ENCODE results near the gene GPR75. TPM values are rescaled to one million over a fixed set of nuclear protein-coding genes. Genes with fewer than 3 reads are reported as not detected.

The GPR75 gene
- total and polyA plus RNA-seq, 4 donors, result 0.71 to 2.8 (median 1.1) TPM

GRCh38 chr2:53886406-53887280, 26.9 kb upstream of the GPR75 start:
- Histone ChIP-seq H3K9me3 (ENCODE audit: control insufficient read depth in 4 of 4, insufficient read depth in 3 of 4, low read length in 3 of 4) (no peaks in the 10 kb centered on the region), H3K36me3 (ENCODE audit: control insufficient read depth in 4 of 4, insufficient read depth in 4 of 4, low read length in 4 of 4) (peaks cover 11 to 58% (median 21%) of the 10 kb centered on the region in 4 donors), H3K4me1 (ENCODE audit: control insufficient read depth in 5 of 5, insufficient read depth in 5 of 5, low read length in 5 of 5) (no peaks in the 10 kb centered on the region), H3K27ac (ENCODE audit: low read depth in 1 of 2, low read length in 1 of 2) (no peak overlapping the region), H3K27me3 (ENCODE audit: control insufficient read depth in 3 of 3, insufficient read depth in 3 of 3, low read length in 2 of 3) (no peaks in the 10 kb centered on the region), H3K4me3 (no peak overlapping the region), H3K9ac (ENCODE audit: insufficient read depth in 1 of 2, low read length in 2 of 2) (no peak overlapping the region)
- DNase-seq (peak in 2 of 3 donors; percentile 4 to 37), ATAC-seq (ENCODE audit: insufficient read depth, low FRiP score) (no peak)
- TF ChIP-seq, protein P1, sequence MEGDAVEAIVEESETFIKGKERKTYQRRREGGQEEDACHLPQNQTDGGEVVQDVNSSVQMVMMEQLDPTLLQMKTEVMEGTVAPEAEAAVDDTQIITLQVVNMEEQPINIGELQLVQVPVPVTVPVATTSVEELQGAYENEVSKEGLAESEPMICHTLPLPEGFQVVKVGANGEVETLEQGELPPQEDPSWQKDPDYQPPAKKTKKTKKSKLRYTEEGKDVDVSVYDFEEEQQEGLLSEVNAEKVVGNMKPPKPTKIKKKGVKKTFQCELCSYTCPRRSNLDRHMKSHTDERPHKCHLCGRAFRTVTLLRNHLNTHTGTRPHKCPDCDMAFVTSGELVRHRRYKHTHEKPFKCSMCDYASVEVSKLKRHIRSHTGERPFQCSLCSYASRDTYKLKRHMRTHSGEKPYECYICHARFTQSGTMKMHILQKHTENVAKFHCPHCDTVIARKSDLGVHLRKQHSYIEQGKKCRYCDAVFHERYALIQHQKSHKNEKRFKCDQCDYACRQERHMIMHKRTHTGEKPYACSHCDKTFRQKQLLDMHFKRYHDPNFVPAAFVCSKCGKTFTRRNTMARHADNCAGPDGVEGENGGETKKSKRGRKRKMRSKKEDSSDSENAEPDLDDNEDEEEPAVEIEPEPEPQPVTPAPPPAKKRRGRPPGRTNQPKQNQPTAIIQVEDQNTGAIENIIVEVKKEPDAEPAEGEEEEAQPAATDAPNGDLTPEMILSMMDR (IDR thresholded peaks at IDR 0.05; ENCODE audit: control extremely low read depth, extremely low read depth), result no peak
- WGBS, 2 donors, result 88% methylated on average over 5 of the region's 5 CpGs

GRCh38 chr2:53884883-53885282, 25.1 kb upstream of the GPR75 start:
- Histone ChIP-seq H3K9me3 (ENCODE audit: control insufficient read depth in 4 of 4, insufficient read depth in 3 of 4, low read length in 3 of 4) (no peaks in the 10 kb centered on the region), H3K4me1 (ENCODE audit: control insufficient read depth in 5 of 5, insufficient read depth in 5 of 5, low read length in 5 of 5) (no peaks in the 10 kb centered on the region), H3K27me3 (ENCODE audit: control insufficient read depth in 3 of 3, insufficient read depth in 3 of 3, low read length in 2 of 3) (no peaks in the 10 kb centered on the region), H3K27ac (ENCODE audit: low read depth in 1 of 2, low read length in 1 of 2) (no peak overlapping the region), H3K9ac (ENCODE audit: insufficient read depth in 1 of 2, low read length in 2 of 2) (no peak overlapping the region), H3K4me3 (no peak overlapping the region), H3K36me3 (ENCODE audit: control insufficient read depth in 4 of 4, insufficient read depth in 4 of 4, low read length in 4 of 4) (peaks cover 11 to 46% (median 16%) of the 10 kb centered on the region in 4 donors)
- DNase-seq (no peak), ATAC-seq (ENCODE audit: insufficient read depth, low FRiP score) (no peak)
- TF ChIP-seq, protein P1 (IDR thresholded peaks at IDR 0.05; ENCODE audit: control extremely low read depth, extremely low read depth), result no peak
- 84 to 96% methylated on average over 1 of the region's 1 CpG for WGBS, 2 donors

DNA sequence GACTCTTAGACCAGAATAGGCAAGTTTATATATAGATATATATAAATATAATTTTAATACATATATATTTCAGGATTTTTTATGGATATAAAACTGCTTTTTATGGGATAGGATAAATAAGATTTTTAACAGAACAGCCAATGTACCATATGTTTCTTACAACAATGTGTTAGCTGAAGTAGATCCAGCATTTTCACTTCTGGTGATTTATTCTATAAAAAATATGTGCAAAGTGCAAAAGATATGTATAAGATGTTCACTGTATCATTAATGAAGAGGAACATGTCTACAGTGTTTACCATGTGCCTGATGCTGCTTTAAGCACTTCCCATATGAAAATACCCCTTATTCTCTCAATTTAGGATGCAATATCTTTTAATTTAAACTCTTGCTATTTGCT, 22.2 kb upstream of the GPR75 start:
- no peak for DNase-seq
- peaks cover 9 to 38% (median 15%) of the 10 kb centered on the region in 4 donors for H3K36me3 ChIP-seq (ENCODE audit: control insufficient read depth in 4 of 4, insufficient read depth in 4 of 4, low read length in 4 of 4)

More for the DNA sequence above, 22.2 kb upstream of the GPR75 start:
- Histone ChIP-seq H3K4me1 (ENCODE audit: control insufficient read depth in 5 of 5, insufficient read depth in 5 of 5, low read length in 5 of 5) (no peaks in the 10 kb centered on the region), H3K4me3 (no peak overlapping the region), H3K27me3 (ENCODE audit: control insufficient read depth in 3 of 3, insufficient read depth in 3 of 3, low read length in 2 of 3) (no peaks in the 10 kb centered on the region), H3K9me3 (ENCODE audit: control insufficient read depth in 4 of 4, insufficient read depth in 3 of 4, low read length in 3 of 4) (no peaks in the 10 kb centered on the region), H3K9ac (ENCODE audit: insufficient read depth in 1 of 2, low read length in 2 of 2) (no peak overlapping the region), H3K27ac (ENCODE audit: low read depth in 1 of 2, low read length in 1 of 2) (no peak overlapping the region)
- no peak for ATAC-seq (ENCODE audit: insufficient read depth, low FRiP score)
- TF ChIP-seq, protein P1 (IDR thresholded peaks at IDR 0.05; ENCODE audit: control extremely low read depth, extremely low read depth), result no peak
